HAP-1 (cell line): ENCODE results near the gene GRIA4.

Source experiments
- DNase-seq, 2 experiments: peaks; one replicate each; pipeline ENCODE4 v3.0.0-alpha.2; 2016 to 2020; ENCODE audit warnings: low spot score in 2 of 2
- H3K27me3 ChIP-seq: fragments of 250-450 bp; sonication (Bioruptor Pico); 2 replicates; pipeline ENCODE4 v1.5.1; 2020; ENCODE audit warnings: low read depth, mild to moderate bottlenecking, moderate library complexity
- H3K36me3 ChIP-seq: fragments of 250-450 bp; sonication (Bioruptor Pico); replicated peaks from 2 replicates; pipeline ENCODE4 v1.5.1; 2020; ENCODE audit warnings: mild to moderate bottlenecking
- H3K4me1 ChIP-seq: fragments of 250-450 bp; sonication (Bioruptor Pico); 2 replicates; pipeline ENCODE4 v1.5.1; 2020; ENCODE audit warnings: mild to moderate bottlenecking
- H3K4me3 ChIP-seq: fragments of 250-450 bp; sonication (Bioruptor Pico); 2 replicates; pipeline ENCODE4 v1.5.1; 2020; ENCODE audit warnings: mild to moderate bottlenecking, moderate library complexity
- H3K9me3 ChIP-seq: fragments of 250-450 bp; sonication (Bioruptor Pico); 2 replicates; pipeline ENCODE4 v1.5.1; 2020; ENCODE audit warnings: mild to moderate bottlenecking, moderate library complexity
- in situ Hi-C: fragments of 300-500 bp; cut with MboI; formaldehyde crosslinking; loops from 3 replicates; pipeline ENCODE4 v1.14.3; 2020; ENCODE audit warnings: low sequenced_read_pairs, inconsistent platforms, mixed read lengths

Gene GRIA4

DNA sequence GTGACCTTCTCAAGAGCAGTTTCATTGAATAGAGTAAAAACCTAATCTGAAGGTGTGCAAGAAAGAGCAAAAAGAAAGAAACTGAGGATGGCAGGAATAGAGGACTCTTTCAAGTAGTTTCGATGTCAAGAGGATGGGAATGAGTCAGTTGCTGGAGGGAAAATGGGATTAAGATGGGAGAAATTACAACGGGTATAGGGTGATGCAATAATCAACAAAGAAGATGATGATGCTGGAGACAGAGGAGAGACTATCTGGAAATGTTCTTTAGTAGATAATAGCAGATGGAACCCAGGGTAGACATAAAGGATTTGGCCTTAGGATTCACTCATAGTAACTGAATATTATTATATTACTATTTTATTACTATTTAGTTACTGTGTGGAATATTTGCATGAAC, 189.4 kb downstream of the GRIA4 start:
- DNase-seq, result no peak
- H3K4me1 ChIP-seq, result no peaks in the 10 kb centered on the region
- H3K4me3 ChIP-seq, result no peak overlapping the region
- in situ Hi-C loops, result no loop called here
- H3K9me3 ChIP-seq, result no peaks in the 10 kb centered on the region
- no peaks in the 10 kb centered on the region for H3K36me3 ChIP-seq
- no peaks in the 10 kb centered on the region for H3K27me3 ChIP-seq

DNA sequence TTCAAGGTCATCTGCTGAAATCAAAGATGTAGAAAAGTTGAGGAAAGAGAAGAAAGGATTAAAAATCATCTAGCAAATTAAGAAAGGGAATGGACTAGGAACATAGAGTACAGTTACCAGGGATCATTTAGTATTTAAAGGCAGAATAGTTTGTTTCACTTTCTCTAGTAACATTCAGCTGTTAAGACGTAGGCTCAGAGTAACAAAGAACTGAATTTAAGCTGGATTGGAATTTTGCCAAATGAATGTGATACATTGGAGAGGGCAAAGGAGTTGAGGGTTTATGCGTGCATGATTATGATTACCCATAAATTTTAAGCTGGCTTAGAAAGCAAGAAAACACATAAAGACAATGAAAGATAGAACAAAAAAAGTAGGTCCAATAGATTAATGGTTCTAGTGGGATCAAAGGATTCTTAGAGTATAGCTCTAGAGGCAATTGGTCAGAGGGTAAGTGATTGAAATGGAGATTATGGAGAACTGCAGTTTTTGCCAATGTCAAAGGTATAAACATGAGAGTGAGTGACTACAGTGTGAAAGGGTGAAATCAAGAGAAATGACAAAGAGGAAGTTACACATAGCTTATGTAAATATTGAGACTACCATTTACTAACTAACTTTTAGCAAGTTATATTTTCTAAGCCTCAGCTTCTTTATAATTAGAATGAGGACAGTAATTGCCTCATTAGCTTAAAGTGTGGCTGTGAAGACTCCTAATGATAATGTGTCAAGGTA, 190.0 kb downstream of the GRIA4 start:
- in situ Hi-C loops, result no loop called here
- H3K9me3 ChIP-seq, result no peaks in the 10 kb centered on the region
- H3K36me3 ChIP-seq, result no peaks in the 10 kb centered on the region
- no peaks in the 10 kb centered on the region for H3K27me3 ChIP-seq
- H3K4me3 ChIP-seq, result no peak overlapping the region
- no peaks in the 10 kb centered on the region for H3K4me1 ChIP-seq
- DNase-seq, result no peak

DNA sequence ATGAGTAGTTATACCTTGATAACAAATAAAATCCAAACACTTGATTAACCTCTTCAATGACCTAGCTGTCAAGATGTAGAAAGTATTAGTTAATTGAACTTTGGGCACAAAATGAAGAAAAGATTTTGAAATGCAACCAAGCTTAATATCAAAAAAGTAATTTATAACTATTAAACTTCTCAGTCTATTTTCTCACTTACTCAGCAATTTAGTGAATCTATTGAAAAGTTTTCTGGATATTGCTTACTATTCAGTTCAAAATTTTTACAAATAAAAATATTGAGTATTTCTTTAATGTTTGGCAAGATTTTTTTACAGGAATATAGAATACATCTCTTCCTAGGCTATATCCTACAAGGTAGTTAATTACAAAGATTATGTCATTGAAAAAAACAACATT, 192.5 kb downstream of the GRIA4 start:
- no peaks in the 10 kb centered on the region for H3K4me1 ChIP-seq
- H3K4me3 ChIP-seq, result no peak overlapping the region
- no peaks in the 10 kb centered on the region for H3K9me3 ChIP-seq
- no peaks in the 10 kb centered on the region for H3K27me3 ChIP-seq
- no peak for DNase-seq
- in situ Hi-C loops, result no loop called here
- no peaks in the 10 kb centered on the region for H3K36me3 ChIP-seq

DNA sequence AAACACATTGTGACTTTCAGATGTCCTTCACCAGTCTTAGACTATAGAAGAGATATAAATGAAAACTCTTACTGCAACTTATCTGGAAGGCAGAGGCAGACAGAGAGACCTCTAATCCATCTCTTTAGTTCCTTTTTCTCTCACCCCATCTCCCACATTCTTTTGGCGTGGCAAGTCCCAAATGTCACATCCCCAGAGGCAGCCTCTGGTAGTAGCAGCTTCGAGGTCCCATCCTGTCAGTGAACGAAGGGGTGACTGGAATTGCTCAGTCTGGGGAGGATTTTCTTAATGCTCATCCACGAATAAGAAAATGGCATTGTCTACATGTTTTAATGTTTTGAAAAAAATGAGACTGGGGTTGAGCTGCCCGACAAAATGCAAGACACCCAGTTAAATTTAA, 201.4 kb downstream of the GRIA4 start:
- in situ Hi-C loops, result no loop called here
- no peaks in the 10 kb centered on the region for H3K9me3 ChIP-seq
- no peaks in the 10 kb centered on the region for H3K4me1 ChIP-seq
- H3K36me3 ChIP-seq, result no peaks in the 10 kb centered on the region
- H3K4me3 ChIP-seq, result no peak overlapping the region
- DNase-seq, result no peak
- H3K27me3 ChIP-seq, result no peaks in the 10 kb centered on the region

DNA sequence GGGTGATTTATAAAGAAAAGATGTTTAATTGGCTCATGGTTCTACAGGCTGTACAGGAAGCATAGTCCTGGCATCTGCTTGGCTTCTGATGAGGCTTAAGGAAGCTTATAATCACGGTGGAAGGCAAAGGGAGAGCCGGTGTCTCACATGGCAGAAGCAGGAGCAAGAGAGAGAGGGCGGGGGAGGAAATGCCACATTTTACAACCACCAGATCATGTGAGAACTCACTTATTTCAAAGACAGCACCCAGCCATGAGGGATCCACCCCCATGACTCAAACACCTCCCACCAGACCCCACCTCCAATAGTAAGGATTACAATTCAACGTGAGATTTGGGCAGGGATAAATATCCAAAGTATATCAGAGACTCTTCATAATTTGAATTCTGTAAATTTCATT, 211.5 kb downstream of the GRIA4 start:
- Histone ChIP-seq H3K36me3 (no peaks in the 10 kb centered on the region), H3K27me3 (peaks cover 2% of the 10 kb centered on the region; the same call in 1 of the 2 replicates), H3K9me3 (no peaks in the 10 kb centered on the region), H3K4me1 (no peaks in the 10 kb centered on the region), H3K4me3 (no peak overlapping the region)
- DNase-seq, result no peak
- in situ Hi-C loops, result no loop called here

DNA sequence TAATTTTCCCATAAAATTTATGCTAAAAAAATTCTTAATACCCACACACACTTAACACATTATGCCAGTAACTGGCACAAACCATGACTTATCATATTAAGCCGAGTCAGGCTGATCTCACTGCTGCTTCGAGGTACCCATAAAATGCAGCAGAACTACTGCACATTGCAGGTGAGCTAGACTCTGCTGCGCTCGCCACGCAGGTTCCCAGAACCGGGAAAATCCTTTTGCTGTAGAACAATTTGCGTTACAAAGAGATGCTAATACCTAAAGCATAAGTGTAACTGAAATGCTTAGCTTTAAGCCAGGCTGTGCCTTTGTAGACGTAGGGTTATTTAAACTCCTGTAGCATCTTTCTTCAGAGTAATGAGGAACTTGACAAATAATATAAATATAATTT, 211.9 kb downstream of the GRIA4 start:
- Histone ChIP-seq H3K9me3 (no peaks in the 10 kb centered on the region), H3K4me3 (no peak overlapping the region), H3K27me3 (peaks cover 2% of the 10 kb centered on the region; the same call in 1 of the 2 replicates), H3K36me3 (no peaks in the 10 kb centered on the region), H3K4me1 (no peaks in the 10 kb centered on the region)
- no peak for DNase-seq
- in situ Hi-C loops, result no loop called here

DNA sequence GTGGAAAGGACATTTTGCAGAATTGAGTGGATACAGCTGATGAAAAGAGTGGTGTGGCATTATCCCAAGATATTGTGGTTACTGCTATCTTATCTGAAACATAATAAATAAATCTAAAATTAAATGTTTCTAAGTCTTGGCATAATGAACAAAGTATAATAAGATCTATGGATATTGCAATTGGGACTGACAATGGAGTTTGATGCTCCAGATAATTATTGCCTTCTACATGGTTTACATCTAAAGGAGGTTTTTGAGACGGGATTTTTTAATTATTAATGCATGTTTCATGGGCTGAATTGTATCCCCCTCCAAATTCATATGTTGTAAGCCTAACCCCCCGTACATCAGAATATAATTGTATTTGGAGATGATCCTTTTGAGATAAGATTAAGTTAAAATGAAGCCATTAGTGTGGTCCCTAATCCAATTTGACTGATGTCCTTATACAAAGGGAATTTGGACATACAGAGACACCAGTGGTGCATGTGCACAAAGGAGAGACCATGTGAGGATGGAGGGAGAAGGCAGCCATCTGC, 213.7 kb downstream of the GRIA4 start:
- Histone ChIP-seq H3K27me3 (peaks cover 2% of the 10 kb centered on the region; the same call in 1 of the 2 replicates), H3K4me3 (no peak overlapping the region), H3K36me3 (no peaks in the 10 kb centered on the region), H3K9me3 (no peaks in the 10 kb centered on the region), H3K4me1 (no peaks in the 10 kb centered on the region)
- no peak for DNase-seq
- in situ Hi-C loops, result no loop called here

DNA sequence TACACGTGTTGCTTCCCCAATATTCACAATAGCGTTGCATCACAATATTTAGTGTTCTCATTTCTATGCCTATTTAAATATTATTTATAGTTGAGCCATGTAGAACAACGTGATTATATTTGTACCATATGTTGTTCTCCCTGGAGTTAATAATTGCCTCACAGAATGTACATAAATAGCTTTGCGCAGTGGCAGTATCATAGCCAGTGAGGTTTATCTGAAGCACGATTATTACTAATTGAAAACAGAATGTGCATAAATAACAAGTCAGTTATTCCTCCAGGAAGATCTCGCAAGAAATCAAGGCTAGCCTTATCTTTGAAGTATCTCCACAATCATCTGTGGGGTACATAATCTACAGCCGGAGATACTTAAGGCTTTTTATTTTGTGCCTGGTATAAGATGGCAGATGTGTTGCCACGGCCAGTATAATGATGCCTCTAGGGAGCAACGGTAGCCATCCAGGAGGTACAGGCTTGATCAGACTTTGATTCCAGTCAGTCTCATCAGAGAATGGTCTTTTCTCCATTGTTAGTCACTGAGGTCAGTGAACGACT, 214.7 kb downstream of the GRIA4 start:
- Histone ChIP-seq H3K9me3 (no peaks in the 10 kb centered on the region), H3K36me3 (no peaks in the 10 kb centered on the region), H3K4me3 (no peak overlapping the region), H3K4me1 (no peaks in the 10 kb centered on the region), H3K27me3 (peaks cover 2% of the 10 kb centered on the region; the same call in 1 of the 2 replicates)
- no peak for DNase-seq
- in situ Hi-C loops, result no loop called here

DNA sequence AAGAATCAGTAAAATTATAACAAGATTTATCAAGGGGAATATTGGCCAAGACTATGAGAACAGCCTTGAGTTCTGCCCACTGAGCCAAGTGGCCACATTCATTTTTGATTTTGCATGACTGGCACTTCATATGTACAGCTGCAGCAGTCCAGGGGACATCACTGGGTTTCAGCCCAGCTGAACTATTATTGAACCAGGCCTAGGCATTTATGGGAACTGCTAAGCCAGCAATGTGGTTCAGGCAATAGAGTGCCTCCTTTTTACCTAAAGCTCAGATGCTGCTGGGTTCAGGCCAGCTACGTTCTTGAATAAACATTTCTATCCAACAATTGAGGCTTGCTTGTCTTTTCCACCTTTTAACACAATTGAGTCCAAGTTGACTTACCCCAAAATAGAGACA, 215.3 kb downstream of the GRIA4 start:
- Histone ChIP-seq H3K27me3 (peaks cover 2% of the 10 kb centered on the region; the same call in 1 of the 2 replicates), H3K9me3 (no peaks in the 10 kb centered on the region), H3K4me1 (no peaks in the 10 kb centered on the region), H3K4me3 (no peak overlapping the region), H3K36me3 (no peaks in the 10 kb centered on the region)
- in situ Hi-C loops, result no loop called here
- no peak for DNase-seq

DNA sequence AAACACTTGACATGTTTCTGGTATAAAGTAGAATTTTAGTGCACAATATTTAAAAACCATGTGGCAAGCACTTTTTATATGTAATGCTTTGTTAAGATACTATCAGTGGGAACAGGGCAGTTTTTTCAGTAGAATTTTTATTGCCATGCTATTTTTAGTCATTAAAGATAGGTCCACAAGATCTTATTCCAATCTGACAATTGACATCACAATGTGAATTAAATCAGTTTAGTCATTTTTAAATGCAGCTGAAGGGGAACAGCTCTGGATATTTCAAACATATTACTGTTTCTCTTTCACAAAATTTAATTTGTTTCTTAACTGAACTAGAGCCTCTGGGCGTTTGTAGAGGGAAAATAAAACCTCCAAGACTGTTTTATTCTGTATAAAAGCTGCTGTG, 218.0 kb downstream of the GRIA4 start:
- Histone ChIP-seq H3K27me3 (no peaks in the 10 kb centered on the region), H3K4me3 (no peak overlapping the region), H3K36me3 (no peaks in the 10 kb centered on the region), H3K9me3 (no peaks in the 10 kb centered on the region), H3K4me1 (no peaks in the 10 kb centered on the region)
- DNase-seq, result no peak
- in situ Hi-C loops, result no loop called here

DNA sequence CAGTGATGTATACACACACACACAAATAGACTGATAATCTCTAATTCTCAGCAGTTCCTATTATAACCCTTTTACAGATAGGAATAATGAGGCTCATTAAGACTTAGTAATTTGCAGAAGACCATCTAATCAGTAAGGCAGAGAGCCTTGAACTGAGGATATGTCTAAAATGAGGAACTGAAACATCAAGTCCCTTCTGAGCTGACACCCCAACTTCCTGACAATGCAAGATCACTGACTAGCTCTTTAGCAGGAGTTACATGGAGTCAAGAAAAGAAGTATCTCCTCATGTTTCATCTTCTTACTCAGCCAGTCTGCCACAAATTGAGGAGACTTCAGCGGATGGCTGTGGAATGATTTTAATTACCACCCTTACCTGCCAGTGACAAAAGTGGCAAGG, 219.2 kb downstream of the GRIA4 start:
- H3K9me3 ChIP-seq, result no peaks in the 10 kb centered on the region
- no peaks in the 10 kb centered on the region for H3K27me3 ChIP-seq
- in situ Hi-C loops, result no loop called here
- no peak overlapping the region for H3K4me3 ChIP-seq
- no peaks in the 10 kb centered on the region for H3K36me3 ChIP-seq
- DNase-seq, result no peak
- no peaks in the 10 kb centered on the region for H3K4me1 ChIP-seq

DNA sequence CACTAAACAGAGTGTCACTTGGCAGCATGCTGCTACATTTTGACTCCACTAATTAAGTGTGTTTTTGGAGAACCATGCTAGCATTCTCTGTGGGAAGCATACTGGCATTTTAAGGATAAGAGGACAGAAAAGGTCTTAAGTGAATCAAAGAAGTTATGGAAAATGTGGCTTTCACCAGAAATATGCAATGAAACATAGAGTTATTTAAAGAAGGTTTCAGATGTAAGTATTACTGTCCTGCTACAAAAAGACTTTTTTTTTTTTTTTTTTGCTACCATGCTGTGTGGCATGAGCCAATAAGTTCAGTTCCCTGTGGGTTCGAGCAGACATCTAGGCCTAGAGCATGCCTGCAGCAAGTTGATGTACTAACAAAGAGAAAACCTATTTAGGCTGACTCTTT, 224.6 kb downstream of the GRIA4 start:
- no peaks in the 10 kb centered on the region for H3K9me3 ChIP-seq
- in situ Hi-C loops, result no loop called here
- no peaks in the 10 kb centered on the region for H3K36me3 ChIP-seq
- no peak overlapping the region for H3K4me3 ChIP-seq
- no peaks in the 10 kb centered on the region for H3K4me1 ChIP-seq
- no peaks in the 10 kb centered on the region for H3K27me3 ChIP-seq
- no peak for DNase-seq

DNA sequence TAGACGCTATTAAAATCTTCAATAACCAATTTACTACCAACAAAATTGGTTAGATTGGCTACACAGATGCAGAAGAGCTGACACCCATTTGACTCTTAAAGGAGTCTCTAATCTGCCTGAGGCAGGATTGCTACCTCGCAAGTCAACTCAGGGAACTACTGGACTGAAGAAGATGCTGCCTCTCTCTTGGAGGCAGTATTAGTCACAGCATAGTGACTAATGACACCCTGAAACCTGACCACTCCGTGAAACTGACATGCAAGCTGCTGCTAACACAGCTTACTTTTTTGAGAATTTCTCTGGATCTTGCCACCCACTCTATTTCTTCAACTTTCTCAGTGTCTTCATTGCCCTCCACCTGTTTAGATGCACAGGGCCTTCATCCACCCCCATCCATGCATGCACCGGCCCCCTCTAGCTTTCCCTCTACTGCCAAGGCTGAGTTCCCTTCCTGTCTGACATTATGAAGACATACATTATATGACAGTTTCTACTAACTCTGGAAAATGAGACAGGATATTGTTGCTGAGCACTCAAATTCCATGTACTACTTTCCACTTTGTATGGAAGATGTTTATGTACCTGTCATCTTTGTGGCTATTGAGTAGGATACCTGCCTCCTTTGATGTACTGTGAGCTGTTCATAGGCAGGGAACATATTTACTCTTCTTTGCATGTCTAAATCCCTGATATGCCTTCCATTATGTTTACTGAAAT, 229.0 kb downstream of the GRIA4 start:
- Histone ChIP-seq H3K9me3 (no peaks in the 10 kb centered on the region), H3K36me3 (no peaks in the 10 kb centered on the region), H3K4me1 (no peaks in the 10 kb centered on the region), H3K27me3 (no peaks in the 10 kb centered on the region), H3K4me3 (no peak overlapping the region)
- DNase-seq, result no peak
- in situ Hi-C loops, result no loop called here

DNA sequence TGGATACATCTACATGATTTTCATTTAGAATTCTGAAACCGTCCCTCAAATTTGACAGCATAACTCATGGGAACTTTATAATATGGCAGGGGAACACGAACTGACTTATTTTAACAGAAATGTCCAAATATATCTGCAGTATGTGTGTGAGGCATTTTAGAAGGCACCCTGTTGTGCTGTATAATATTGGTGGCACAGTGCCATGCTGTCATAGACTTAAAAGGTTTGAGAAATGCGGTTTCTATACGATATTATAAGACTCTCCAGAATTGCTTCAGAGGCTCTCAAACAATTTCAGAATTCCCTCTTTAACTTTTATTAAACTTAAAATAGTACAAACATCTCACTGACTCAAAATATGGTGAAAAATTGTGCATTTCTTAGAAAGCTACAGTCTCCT, 230.5 kb downstream of the GRIA4 start:
- H3K4me1 ChIP-seq, result no peaks in the 10 kb centered on the region
- H3K36me3 ChIP-seq, result no peaks in the 10 kb centered on the region
- in situ Hi-C loops, result no loop called here

More for the DNA sequence above, 230.5 kb downstream of the GRIA4 start:
- DNase-seq, result no peak
- Histone ChIP-seq H3K9me3 (no peaks in the 10 kb centered on the region), H3K27me3 (no peaks in the 10 kb centered on the region), H3K4me3 (no peak overlapping the region)
